Right lobe of liver (tissue), 6 donors: ENCODE measurements around the gene PACRG. TPM values are rescaled to one million over a fixed set of nuclear protein-coding genes. Genes with fewer than 3 reads are reported as not detected.

ENCODE experiments used
- ATAC-seq, 4 donors: fragments of 200-7000 bp; cut with Tn5 transposase; one replicate each; pipeline ENCODE4 v1.9.1; 2020; ENCODE audit warnings: mild to moderate bottlenecking in 4 of 4, moderate library complexity in 4 of 4
- DNase-seq, 3 donors: peaks; one replicate each; pipeline ENCODE4 v3.0.0-alpha.2; 2020
- H3K27ac ChIP-seq, 3 donors: fragments of 200-600 bp; one replicate each; pipeline ENCODE4 v1.8.0; 2022
- H3K27me3 ChIP-seq, 2 donors: fragments of 200-600 bp; one replicate each; pipeline ENCODE4 v1.8.0; 2022
- H3K36me3 ChIP-seq, 4 donors: fragments of 200-600 bp; sonication (generic) in 1 of 4; one replicate each; pipeline versions ENCODE4 v1.5.1 to v1.8.0; 2017 to 2022; ENCODE audit warnings: control low read depth in 1 of 4
- H3K4me1 ChIP-seq, 4 donors: fragments of 200-600 bp; sonication (generic) in 1 of 4; one replicate each; pipeline versions ENCODE4 v1.5.1 to v1.8.0; 2017 to 2022; ENCODE audit warnings: control low read depth in 1 of 4
- H3K4me3 ChIP-seq, 3 donors: fragments of 200-600 bp; one replicate each; pipeline ENCODE4 v1.8.0; 2022
- H3K9me3 ChIP-seq, 4 donors: fragments of 200-600 bp; sonication (generic) in 1 of 4; one replicate each; pipeline versions ENCODE4 v1.5.1 to v1.8.0; 2017 to 2022; ENCODE audit warnings: control low read depth in 1 of 4
- POLR2A ChIP-seq: fragments of 450-650 bp; IDR thresholded peaks from one replicate; pipeline ENCODE4 v1.6.1; 2017; ENCODE audit warnings: antibody characterized with exemption, mild to moderate bottlenecking
- WGBS: methylation state at CpG from one replicate; pipeline ENCODE4 v1.1.6; 2018; ENCODE audit warnings: low coverage, low lambda C conversion rate; ENCODE audit not compliant: insufficient coverage; ENCODE audit errors: missing lambda C conversion rate; 5-methylcytosine and 5-hydroxymethylcytosine counted together
- intact Hi-C, 2 donors: fragments of 100-400 bp; cut with DNase I; formaldehyde crosslinking; loops; one replicate each; pipeline versions ENCODE4 v1.11.2 to v1.14.1; 2022
- total RNA-seq, 6 experiments: library from RNA; depleted of rRNA in 2 of 6; stranded (reverse); fragments of >200 nt in 2 of 6; fragmentation: NEBNext Ultra II Directional in 3 of 6; extraction: Animal tissue kit (Norgen Biotek cat#: 25700) in 3 of 6; gene quantifications; one replicate each; pipeline versions ENCODE4 v1.1.0 to v1.2.4, GENCODE V29; 2016 to 2023
- TF ChIP-seq, protein P1 (sequence below), 4 donors: fragments of 200-600 bp in 3 of 4; fragments of 450-650 bp in 1 of 4; IDR thresholded peaks; one replicate each; pipeline versions ENCODE4 v1.5.1 to v1.8.0; 2016 to 2022; ENCODE audit warnings: antibody characterized with exemption in 4 of 4, mild to moderate bottlenecking in 2 of 4
- donor health status: DM: no; HTN: yes; CAD: no.
- donor health status: DM: no; HTN: no; CAD: no.
- donor health status: DM: no; HTN: no; CAD: no.
- donor health status: DM: no; HTN: yes; CAD: no.
- donor health status: DM: no; HTN: yes; CAD: no.

Gene PACRG
- total RNA-seq, 6 experiments from 2014 or later: 0.25 to 5.3 (median 2.7) TPM

GRCh38 chr6:162921510-162922040 is 193.8 kb downstream of the PACRG start:
- H3K27ac ChIP-seq: no peak overlapping the region
- DNase-seq: no peak
- H3K36me3 ChIP-seq: no peaks in the 10 kb centered on the region
- WGBS: 60% methylated on average over 6 of the region's 7 CpGs
- TF ChIP-seq, protein P1, sequence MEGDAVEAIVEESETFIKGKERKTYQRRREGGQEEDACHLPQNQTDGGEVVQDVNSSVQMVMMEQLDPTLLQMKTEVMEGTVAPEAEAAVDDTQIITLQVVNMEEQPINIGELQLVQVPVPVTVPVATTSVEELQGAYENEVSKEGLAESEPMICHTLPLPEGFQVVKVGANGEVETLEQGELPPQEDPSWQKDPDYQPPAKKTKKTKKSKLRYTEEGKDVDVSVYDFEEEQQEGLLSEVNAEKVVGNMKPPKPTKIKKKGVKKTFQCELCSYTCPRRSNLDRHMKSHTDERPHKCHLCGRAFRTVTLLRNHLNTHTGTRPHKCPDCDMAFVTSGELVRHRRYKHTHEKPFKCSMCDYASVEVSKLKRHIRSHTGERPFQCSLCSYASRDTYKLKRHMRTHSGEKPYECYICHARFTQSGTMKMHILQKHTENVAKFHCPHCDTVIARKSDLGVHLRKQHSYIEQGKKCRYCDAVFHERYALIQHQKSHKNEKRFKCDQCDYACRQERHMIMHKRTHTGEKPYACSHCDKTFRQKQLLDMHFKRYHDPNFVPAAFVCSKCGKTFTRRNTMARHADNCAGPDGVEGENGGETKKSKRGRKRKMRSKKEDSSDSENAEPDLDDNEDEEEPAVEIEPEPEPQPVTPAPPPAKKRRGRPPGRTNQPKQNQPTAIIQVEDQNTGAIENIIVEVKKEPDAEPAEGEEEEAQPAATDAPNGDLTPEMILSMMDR (IDR thresholded peaks at IDR 0.05): no peak
- TF ChIP-seq POLR2A: no peak
- intact Hi-C loops: no loop called here
- H3K4me3 ChIP-seq: no peak overlapping the region
- H3K9me3 ChIP-seq: no peaks in the 10 kb centered on the region
- no peaks in the 10 kb centered on the region for H3K27me3 ChIP-seq
- H3K4me1 ChIP-seq: no peaks in the 10 kb centered on the region
- no peak for ATAC-seq

- Histone ChIP-seq H3K36me3 (no peaks in the 10 kb centered on the region), H3K9me3 (no peaks in the 10 kb centered on the region), H3K4me1 (no peaks in the 10 kb centered on the region), H3K27me3 (no peaks in the 10 kb centered on the region), H3K27ac (no peak overlapping the region), H3K4me3 (no peak overlapping the region)
- TF ChIP-seq, protein P1 (IDR thresholded peaks at IDR 0.05): no peak
- TF ChIP-seq POLR2A: no peak
- no peak for ATAC-seq
- intact Hi-C loops: no loop called here
- 71% methylated on average over 1 of the region's 1 CpG for WGBS
- DNase-seq: no peak
Observed at GRCh38 chr6:162922563-162923166, 194.9 kb downstream of the PACRG start.

DNA sequence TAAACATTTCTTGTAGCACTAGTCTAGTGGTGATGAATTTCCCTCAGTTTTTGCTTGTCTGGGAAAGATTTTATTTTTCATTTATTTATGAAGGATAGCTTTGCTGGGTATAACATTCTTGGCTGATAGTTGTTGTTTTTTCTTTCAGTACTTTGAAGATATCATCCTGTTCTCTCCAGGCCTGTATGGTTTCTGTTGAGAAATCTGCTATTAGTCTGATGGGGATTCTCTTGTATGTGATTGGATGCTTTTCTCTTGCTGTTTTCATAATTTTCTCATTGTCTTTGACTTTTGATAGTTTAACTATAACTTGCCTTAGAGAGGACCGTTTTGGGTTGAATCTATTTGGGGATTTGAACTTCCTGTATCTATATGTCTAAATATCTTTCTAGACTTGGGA is 207.1 kb downstream of the PACRG start:
- H3K9me3 ChIP-seq: peaks cover 0 to 2% (median 0%) of the 10 kb centered on the region in 4 donors
- no peaks in the 10 kb centered on the region for H3K36me3 ChIP-seq
- DNase-seq (no peak), ATAC-seq (no peak)
- H3K27me3 ChIP-seq: no peaks in the 10 kb centered on the region
- 59% methylated on average over 1 of the region's 1 CpG for WGBS
- H3K4me3 ChIP-seq: no peak overlapping the region
- intact Hi-C loops: no loop called here
- no peaks in the 10 kb centered on the region for H3K4me1 ChIP-seq
- TF ChIP-seq, protein P1 (IDR thresholded peaks at IDR 0.05): no peak
- TF ChIP-seq POLR2A: no peak
- H3K27ac ChIP-seq: no peak overlapping the region

DNA sequence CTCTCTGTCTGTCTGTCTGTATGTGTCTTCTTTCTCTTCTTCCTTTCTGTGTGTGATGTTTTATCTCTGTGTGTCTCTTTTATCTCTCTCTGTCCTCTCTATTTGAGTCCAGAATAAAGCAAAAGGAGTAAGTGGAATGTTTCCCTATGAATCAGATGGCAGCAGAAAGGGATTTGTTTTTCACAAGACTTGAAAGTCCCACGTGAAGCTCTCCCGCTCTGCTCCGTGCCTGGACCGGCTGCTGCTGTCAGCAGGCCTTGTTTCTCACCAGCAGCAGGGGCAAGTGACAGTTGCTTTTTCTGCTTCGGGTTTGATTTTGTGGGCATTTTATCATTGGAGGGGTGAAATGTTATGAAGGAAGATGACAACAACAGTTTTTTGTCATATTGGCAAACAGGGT is 212.7 kb downstream of the PACRG start:
- H3K36me3 ChIP-seq: no peaks in the 10 kb centered on the region
- no peaks in the 10 kb centered on the region for H3K27me3 ChIP-seq
- ATAC-seq (no peak), DNase-seq (no peak)
- H3K27ac ChIP-seq: no peak overlapping the region
- no peak overlapping the region for H3K4me3 ChIP-seq
- no peak for TF ChIP-seq POLR2A
- TF ChIP-seq, protein P1 (IDR thresholded peaks at IDR 0.05): no peak
- WGBS: 75% methylated on average over 5 of the region's 5 CpGs
- no peaks in the 10 kb centered on the region for H3K4me1 ChIP-seq
- no peaks in the 10 kb centered on the region for H3K9me3 ChIP-seq
- intact Hi-C loops: no loop called here
